ENCODE results near the gene ABCF3.
"Not testable (repeated sequence)": the region's sequence is repeated elsewhere in the genome, so short reads cannot be mapped to it uniquely, and the experiment has no call there.

The ABCF3 gene

GRCh38 chr3:184186184-184186901, at the start of gene ABCF3:
Gene ABCF3 (plus strand): TSS chr3:184186199. CDS start chr3:184186208, 9 bp downstream.
- no peak for DNase-seq

- no peak for DNase-seq
These were observed 45.6 kb upstream of the ABCF3 start for GRCh38 chr3:184140436-184140835.

GRCh38 chr3:184142199-184142598, 43.8 kb upstream of the ABCF3 start:
- DNase-seq: no peak

DNA sequence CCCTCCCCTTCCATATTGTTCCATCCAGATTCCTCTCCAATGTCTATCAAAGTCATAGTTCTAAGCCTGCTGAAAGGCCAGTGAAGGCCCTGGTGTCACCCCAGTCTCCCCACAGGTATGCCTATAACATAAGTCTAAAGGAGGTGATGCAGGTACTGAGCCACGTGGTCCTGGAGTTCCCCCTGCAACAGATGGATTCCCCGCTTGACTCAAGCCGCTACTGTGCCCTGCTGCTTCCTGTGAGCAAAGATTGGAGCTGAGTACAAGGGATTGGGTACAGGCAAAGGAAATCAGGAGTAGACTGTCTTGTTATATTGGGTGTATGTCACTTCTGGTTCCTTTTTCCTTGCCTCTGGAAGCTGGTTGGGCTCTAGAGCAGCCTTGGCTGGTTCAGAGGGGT, 42.7 kb upstream of the ABCF3 start:
- no peak for DNase-seq

- no peak for DNase-seq
These were observed 41.5 kb upstream of the ABCF3 start for GRCh38 chr3:184144505-184144904.

GRCh38 chr3:184145111-184145524, 40.9 kb upstream of the ABCF3 start:
- DNase-seq: peak; percentile 35

DNA sequence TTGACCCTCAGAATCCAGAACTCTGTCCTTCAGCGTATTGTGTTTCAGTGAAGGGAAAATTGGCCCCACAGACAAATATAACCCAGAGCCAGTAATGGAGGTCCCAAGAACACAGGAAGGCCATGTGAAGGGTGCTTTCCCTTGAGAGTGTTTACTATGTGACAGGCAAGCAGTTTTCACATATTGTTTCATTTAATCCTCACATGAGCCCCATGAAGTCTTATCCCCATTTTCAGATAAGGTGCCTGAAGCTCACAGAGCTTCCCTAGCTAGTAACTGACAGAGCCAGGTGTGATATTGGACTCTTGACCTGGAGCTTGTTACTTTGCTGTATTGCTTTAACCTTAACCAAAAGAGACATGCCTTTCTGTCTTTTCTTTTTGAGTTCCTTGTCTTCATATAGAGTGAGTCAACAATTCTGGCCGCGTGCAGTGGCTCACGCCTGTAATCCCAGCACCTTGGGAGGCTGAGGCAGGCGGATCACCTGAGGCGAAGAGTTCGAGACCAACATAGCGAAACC, 40.2 kb upstream of the ABCF3 start:
- DNase-seq: no peak

- no peak for DNase-seq
These were observed 37.9 kb upstream of the ABCF3 start for GRCh38 chr3:184148076-184148475.

GRCh38 chr3:184149123-184149522, 36.9 kb upstream of the ABCF3 start:
- no peak for DNase-seq

GRCh38 chr3:184149770-184150169, 36.2 kb upstream of the ABCF3 start:
- not testable (repeated sequence) for DNase-seq

GRCh38 chr3:184154885-184155643, 30.9 kb upstream of the ABCF3 start, which contains the start of gene DVL3:
Gene DVL3 (plus strand): TSS chr3:184155377. CDS start chr3:184155636, 259 bp downstream.
- peak; percentile 48 for DNase-seq

GRCh38 chr3:184155644-184156521, 30.1 kb upstream of the ABCF3 start:
- no peak for DNase-seq

DNA sequence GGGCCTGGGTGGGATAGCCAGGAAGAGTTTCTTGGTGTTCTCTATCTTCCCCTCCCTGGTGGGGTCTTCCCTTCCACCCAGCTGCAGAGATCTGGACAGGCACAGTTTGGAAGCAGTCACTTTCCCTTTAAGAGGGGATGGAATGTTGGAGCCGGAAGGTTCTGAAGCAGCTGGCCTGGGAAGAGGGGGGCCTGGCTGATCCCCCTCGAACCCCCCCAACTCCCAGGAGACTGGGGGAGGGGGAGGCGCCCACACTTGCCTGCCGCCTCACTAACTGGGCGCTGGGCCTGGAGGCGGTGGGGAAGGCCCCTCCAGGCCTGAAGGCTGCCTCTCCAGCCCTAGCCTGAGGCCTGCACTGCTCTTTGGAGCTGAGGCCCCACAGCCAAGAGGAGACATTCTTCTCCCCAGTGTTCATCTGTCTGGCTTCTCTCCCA, 29.5 kb upstream of the ABCF3 start:
- DNase-seq: peak; percentile 37

DNA sequence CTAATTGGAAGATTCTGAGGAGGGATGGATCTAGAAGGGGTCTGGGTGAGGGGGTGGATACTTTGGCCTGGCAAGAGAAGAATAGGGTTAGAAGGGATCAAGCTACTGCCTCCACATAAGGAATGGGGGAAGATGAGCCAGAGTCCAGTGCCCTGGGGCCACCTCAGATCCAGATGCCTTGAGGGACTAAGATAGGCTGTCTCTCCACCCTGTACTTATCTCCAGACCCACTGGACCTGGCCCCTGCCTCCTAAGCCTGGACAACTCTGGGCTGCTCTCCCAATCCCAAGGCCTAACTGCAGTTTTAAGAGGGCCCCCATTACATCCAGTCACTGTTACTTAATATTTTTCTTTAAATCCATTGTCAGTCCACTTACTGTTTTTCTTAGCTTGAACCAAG, 28.8 kb upstream of the ABCF3 start:
- no peak for DNase-seq

DNA sequence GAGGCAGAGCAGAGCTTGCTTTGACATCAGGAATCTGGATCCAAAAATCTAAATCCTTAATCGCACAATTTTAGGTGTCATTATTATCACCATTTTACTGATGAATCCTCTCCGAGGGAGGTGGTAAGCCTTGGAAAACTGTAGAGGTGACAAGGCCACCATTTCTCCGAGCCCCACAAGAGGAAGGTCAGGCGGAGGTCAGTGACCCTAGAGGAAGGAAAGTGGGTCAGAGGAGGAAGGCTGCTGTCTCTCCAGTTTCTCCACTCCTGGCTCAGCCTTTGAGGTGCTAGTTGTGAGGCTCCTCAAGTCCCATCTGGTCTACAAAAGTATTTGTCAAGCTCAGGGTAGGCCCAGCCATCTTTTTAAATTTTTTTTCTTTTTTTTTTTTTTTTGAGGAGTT, 27.6 kb upstream of the ABCF3 start:
- no peak for DNase-seq

- DNase-seq: no peak
These were observed 25.5 kb upstream of the ABCF3 start for GRCh38 chr3:184160456-184160855.

DNA sequence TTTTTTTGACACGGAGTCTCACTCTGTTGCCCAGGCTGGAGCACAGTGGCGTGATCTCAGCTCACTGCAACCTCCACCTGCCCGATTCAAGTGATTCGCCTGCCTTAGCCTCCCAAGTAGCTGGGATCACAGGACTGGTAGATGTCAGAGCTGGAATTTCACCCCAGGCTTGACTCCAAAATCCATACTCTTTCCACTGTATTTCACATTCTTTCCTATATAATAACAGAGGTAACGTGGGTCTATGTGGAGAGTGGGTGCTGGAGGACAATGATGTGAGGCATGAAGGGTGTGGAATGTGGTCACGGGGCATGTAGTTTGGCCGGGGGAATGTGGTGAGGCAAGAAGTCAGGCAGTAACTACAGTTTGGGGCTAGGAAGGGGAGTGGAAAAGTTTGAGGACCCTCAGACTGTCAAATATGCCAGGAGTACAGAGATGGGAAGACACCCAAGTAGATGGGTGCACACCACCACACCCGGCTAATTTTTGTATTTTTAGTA, 23.4 kb upstream of the ABCF3 start:
- not testable (repeated sequence) for DNase-seq

DNA sequence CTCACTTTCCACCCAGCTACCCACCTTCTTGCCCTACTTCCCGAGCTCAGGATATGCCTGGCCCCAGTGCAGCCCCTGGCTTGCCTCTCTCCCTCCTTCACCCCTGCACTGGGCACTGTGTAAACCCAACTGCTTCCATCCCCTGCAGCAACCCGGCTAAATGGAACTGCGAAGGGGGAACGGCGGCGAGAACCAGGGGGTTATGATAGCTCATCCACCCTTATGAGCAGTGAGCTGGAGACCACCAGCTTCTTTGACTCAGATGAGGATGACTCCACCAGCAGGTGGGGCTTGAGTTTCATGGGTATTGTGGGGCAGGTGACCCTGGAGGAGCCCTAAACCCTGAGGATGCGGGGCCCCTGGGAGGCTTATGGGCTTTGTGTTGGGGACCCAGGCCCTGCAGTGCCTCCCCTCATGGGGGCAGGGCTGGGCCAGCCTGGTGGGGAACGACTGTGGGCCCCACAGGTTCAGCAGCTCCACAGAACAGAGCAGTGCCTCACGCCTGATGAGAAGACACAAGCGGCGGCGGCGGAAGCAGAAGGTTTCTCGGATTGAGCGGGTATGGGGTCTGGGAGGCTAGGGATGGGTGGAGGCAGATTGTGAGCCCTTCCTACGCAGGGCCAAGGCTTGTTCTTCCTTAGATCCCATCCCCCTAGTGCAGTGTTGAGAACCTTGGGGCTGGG, 21.2 kb upstream of the ABCF3 start:
- DNase-seq: no peak

DNA sequence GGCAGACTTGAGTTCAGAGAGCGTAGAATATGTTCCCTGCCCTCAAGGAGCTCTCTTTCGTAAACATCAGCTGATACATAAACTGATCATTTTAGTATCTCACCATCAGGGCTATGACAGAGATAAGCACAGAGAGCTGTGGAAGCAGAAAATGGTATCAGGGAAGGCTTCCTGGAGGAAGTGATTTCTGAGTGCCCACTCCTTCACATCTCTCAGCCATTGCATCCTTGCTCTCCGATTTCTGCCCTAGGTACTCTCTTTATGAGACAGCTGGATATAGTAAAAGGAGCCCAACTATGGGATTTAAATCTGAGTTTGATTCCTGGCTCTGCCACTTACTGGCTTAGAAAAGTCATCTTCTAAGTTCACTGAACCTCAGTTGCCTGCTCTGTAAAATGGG, 20.5 kb upstream of the ABCF3 start:
- no peak for DNase-seq

- no peak for DNase-seq
These were observed 19.3 kb upstream of the ABCF3 start for GRCh38 chr3:184166671-184167070.

- DNase-seq: no peak
These were observed 18.2 kb upstream of the ABCF3 start for GRCh38 chr3:184167786-184168185.

All from NCI-H1436 (cell line).